Tibial artery (tissue), 4 donors: Measurements from ENCODE around the gene MEF2D.

Source experiments
- DNase-seq, 2 donors: peaks; one replicate each; pipeline ENCODE4 v3.0.0-alpha.2; 2019
- H3K27ac ChIP-seq, 2 donors: fragments of 200-600 bp; sonication (generic) in 1 of 2; 1 replicate in 1 of 2; 2 replicates in 1 of 2; pipeline ENCODE4 v1.5.1; 2018 to 2019; ENCODE audit warnings: mild to moderate bottlenecking in 1 of 2
- H3K27me3 ChIP-seq, 2 donors: fragments of 200-600 bp; sonication (generic) in 1 of 2; one replicate each; pipeline versions ENCODE4 v1.5.1 to v1.6.0; 2016 to 2019
- H3K36me3 ChIP-seq, 3 donors: fragments of 200-600 bp; sonication (generic) in 2 of 3; one replicate each; pipeline ENCODE4 v1.5.1; 2016 to 2019; ENCODE audit warnings: mild to moderate bottlenecking in 2 of 3
- H3K4me1 ChIP-seq, 4 donors: fragments of 200-600 bp; sonication (generic) in 2 of 4; 1 replicate in 3 of 4; 2 replicates in 1 of 4; pipeline ENCODE4 v1.5.1; 2016 to 2019
- H3K4me3 ChIP-seq, 2 donors: fragments of 200-600 bp; sonication (generic) in 1 of 2; 1 replicate in 1 of 2; 2 replicates in 1 of 2; pipeline ENCODE4 v1.5.1; 2018 to 2019; ENCODE audit warnings: mild to moderate bottlenecking in 2 of 2
- H3K9me3 ChIP-seq, 3 donors: fragments of 200-600 bp; sonication (generic) in 1 of 3; one replicate each; pipeline ENCODE4 v1.5.1; 2016 to 2019
- CTCF ChIP-seq, 2 experiments: fragments of 200-600 bp in 1 of 2; fragments of 450-650 bp in 1 of 2; IDR thresholded peaks; one replicate each; pipeline ENCODE4 v1.5.1; 2017 to 2019; ENCODE audit warnings: antibody characterized with exemption in 2 of 2, mild to moderate bottlenecking in 1 of 2, moderate library complexity in 1 of 2
- intact Hi-C: fragments of 100-400 bp; cut with DNase I; formaldehyde crosslinking; loops from one replicate; pipeline ENCODE4 v1.15.0; 2023; ENCODE audit warnings: low total_unique reads

The MEF2D gene

GRCh38 chr1:156502391-156502893, 1.9 kb upstream of the MEF2D start:
- H3K27me3 ChIP-seq = no peaks in the 10 kb centered on the region
- intact Hi-C loops = loop anchor here (2.0 to 5.0 kb wide), 2 partner anchors 26 to 40 kb away; no protein-coding TSS in a partner anchor
- peaks cover 0 to 4% (median 0%) of the 10 kb centered on the region in 3 donors for H3K36me3 ChIP-seq
- no peak for TF ChIP-seq CTCF (IDR thresholded peaks at IDR 0.05)
- no peaks in the 10 kb centered on the region for H3K9me3 ChIP-seq
- H3K4me1 ChIP-seq = peaks cover 0 to 59% (median 49%) of the 10 kb centered on the region in 4 donors
- DNase-seq = no peak
- peak overlapping the region; percentile 40 to 99 for H3K4me3 ChIP-seq
- H3K27ac ChIP-seq = peak overlapping the region; percentile 94 to 100

- peak in 1 of 2 experiments; percentile 37 for TF ChIP-seq CTCF (IDR thresholded peaks at IDR 0.05)
- H3K9me3 ChIP-seq = no peaks in the 10 kb centered on the region
- H3K27ac ChIP-seq = peak overlapping the region; percentile 94 to 100
- H3K4me3 ChIP-seq = peak overlapping the region; percentile 78 to 99
- H3K36me3 ChIP-seq = peaks cover 0 to 4% (median 0%) of the 10 kb centered on the region in 3 donors
- peaks cover 0 to 74% (median 62%) of the 10 kb centered on the region in 4 donors for H3K4me1 ChIP-seq
- DNase-seq = peak; percentile 92 to 97
- H3K27me3 ChIP-seq = no peaks in the 10 kb centered on the region
- intact Hi-C loops = loop anchor here (5.0 kb wide), 1 partner anchor 39 kb away; no protein-coding TSS in a partner anchor
Observed at GRCh38 chr1:156500793-156501506, 375 bp upstream of the MEF2D start.

- H3K36me3 ChIP-seq = peaks cover 0 to 4% (median 4%) of the 10 kb centered on the region in 3 donors
- H3K9me3 ChIP-seq = no peaks in the 10 kb centered on the region
- peaks cover 4 to 75% (median 66%) of the 10 kb centered on the region in 4 donors for H3K4me1 ChIP-seq
- no peaks in the 10 kb centered on the region for H3K27me3 ChIP-seq
- H3K27ac ChIP-seq = peak overlapping the region; percentile 94 to 100
- DNase-seq = peak; percentile 69 to 85
- no peak for TF ChIP-seq CTCF (IDR thresholded peaks at IDR 0.05)
- H3K4me3 ChIP-seq = peak overlapping the region; percentile 78 to 99
- intact Hi-C loops = loop anchor here (5.0 kb wide), 2 partner anchors 38 to 92 kb away; partner anchors contain the start of gene NAXE
Observed at GRCh38 chr1:156499842-156500542, 583 bp downstream of the MEF2D start.

GRCh38 chr1:156499194-156499841, 1.3 kb downstream of the MEF2D start:
- TF ChIP-seq CTCF (IDR thresholded peaks at IDR 0.05) = no peak
- H3K27me3 ChIP-seq = no peaks in the 10 kb centered on the region
- peaks cover 11 to 76% (median 68%) of the 10 kb centered on the region in 4 donors for H3K4me1 ChIP-seq
- peak overlapping the region; percentile 94 to 100 for H3K27ac ChIP-seq
- H3K4me3 ChIP-seq = peak overlapping the region; percentile 78 to 99
- intact Hi-C loops = loop anchor here (5.0 kb wide), 1 partner anchor 93 kb away; the partner anchor contains the start of gene NAXE
- H3K36me3 ChIP-seq = peaks cover 0 to 11% (median 8%) of the 10 kb centered on the region in 3 donors
- DNase-seq = peak in 1 of 2 donors; percentile 68
- no peaks in the 10 kb centered on the region for H3K9me3 ChIP-seq
